Measurements from ENCODE around the gene C1orf198.

C1orf198 gene

GRCh38 chr1:230833511-230833910 lies 34.8 kb downstream of the C1orf198 start:
- no peak for DNase-seq (ENCODE audit: low read depth in 2 of 2)

GRCh38 chr1:230832476-230832875 lies 35.8 kb downstream of the C1orf198 start:
- no peak for DNase-seq (ENCODE audit: low read depth in 2 of 2)

DNA sequence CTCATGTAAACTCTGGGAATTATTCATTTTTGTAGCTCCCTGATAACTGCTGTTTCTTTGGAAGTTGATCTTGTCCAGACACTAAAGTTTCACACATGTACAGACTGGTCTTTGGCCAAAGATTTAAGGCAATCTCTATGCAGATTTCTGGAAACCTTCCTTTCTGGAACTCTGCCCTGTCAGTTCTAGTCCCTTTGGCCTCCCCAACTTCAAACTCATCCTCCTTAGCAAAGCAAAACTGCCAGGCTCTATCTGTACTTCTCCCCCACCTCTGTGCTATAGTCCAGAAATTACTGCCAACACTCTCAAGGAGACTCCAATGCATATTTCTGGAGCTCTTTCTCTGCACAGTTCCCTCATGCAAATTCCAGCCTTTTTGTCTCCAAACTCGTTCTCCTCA lies 36.5 kb downstream of the C1orf198 start:
- no peak for DNase-seq (ENCODE audit: low read depth in 2 of 2)

- DNase-seq (ENCODE audit: low read depth in 2 of 2) = no peak
These were observed 39.9 kb downstream of the C1orf198 start for GRCh38 chr1:230828421-230828820.

DNA sequence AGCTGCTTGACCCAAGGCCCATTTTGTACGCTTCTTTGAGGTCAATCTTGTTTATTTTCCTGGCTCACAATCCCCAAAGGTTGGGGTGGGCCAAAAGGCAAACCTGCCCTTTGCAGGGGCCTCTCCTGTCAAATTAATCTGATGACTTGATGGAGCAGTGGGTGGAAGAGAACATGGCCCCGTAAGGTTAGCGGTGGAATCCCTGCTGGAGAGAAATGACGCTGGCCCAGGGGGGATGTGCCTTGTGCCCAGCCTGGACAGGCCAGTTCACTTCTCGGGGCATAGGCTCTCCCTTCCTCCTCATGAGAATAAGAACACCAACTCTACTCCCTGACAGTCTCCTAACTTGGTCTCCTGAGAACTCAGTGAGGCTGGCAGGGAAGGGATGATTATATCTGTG lies 40.5 kb downstream of the C1orf198 start:
- DNase-seq (ENCODE audit: low read depth in 2 of 2) = no peak

DNA sequence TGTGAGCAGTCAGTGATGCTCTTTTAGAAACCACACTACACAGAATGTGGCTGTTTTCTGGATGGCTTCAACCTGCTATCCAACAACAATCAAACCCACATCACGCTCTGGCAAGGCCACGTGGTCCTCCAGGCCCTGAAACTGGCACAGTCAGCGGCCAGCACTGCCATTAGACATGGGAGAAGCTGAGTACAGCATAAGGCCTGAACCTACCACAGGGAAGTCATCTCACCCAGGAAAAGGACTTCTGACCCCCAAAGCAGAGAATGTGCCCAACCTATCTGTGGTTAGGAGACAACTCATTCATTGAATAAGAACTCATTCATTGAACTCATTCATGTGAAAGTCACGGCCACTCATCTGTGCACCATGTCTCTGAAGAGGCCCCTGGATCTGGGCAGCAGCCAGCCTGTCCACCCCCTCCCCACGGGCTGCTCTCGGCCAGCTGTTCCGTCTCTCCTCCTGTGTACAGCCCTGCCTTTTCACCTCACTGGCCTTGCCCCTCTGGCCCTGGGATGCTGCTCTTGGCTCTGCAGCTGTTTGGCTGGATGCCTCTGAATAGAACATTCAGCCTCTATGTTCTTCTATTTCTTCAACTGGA lies 41.1 kb downstream of the C1orf198 start:
- DNase-seq (ENCODE audit: low read depth in 2 of 2) = no peak

GRCh38 chr1:230826166-230826875 lies 42.0 kb downstream of the C1orf198 start:
- DNase-seq (ENCODE audit: low read depth in 2 of 2) = no peak

- no peak for DNase-seq (ENCODE audit: low read depth in 2 of 2)
These were observed 42.6 kb downstream of the C1orf198 start for GRCh38 chr1:230825761-230826160.

DNA sequence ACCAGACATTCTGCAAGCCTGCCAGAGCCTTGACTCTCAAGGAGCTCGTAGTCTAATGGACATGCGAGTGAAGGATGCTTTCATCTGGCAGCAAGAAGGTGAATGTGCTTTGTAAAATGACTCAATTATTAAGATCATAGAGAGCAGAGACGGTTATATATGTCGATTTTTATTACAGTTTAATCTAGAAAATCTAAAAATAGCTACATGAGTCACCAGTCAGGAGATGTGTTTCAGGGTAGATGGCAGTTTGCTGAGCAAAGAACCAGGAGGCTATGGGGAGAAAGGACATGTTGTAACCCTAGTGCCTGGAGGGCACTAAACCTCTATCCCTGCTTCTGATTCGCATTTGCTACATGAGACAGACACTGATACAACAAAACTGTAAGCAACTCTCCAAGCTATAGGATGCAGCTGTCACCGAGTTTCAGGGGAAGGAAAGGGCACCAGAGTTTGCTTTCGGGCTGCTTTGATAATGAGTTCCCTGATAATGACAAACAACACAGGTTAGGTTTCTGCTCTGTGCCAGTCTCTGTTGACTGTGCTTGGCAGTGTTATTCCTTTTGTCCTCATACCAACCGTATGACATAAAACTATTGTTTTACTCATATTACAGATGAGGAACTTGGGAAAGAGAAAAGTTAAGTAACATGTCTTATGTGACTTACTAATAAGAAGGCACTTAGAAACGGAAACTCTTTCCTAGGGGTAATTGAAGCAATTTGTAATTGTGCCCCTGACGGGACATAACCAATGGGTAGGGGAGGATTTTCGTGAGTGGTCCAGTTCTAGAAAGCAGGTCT lies 43.2 kb downstream of the C1orf198 start:
- DNase-seq (ENCODE audit: low read depth in 2 of 2) = no peak

DNA sequence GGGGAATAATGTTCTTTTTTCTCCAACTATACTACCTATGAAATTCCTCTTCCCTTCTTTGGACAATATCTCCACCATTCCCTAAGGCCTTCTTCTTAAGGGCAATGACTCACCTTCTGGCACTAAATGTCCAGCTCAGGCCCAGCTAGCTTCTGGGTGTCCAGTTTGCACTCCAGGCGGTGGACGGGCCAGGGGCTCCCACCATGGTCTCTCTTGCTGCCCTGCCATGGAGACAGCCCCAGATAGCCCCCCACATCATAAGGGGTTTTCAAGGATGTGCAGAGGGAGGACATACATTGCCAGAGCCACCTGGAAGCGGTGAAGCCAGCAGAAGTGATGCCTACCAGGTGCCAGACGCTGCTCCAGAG lies 43.8 kb downstream of the C1orf198 start:
- no peak for DNase-seq (ENCODE audit: low read depth in 2 of 2)

GRCh38 chr1:230823931-230824381 lies 44.4 kb downstream of the C1orf198 start:
- no peak for DNase-seq (ENCODE audit: low read depth in 2 of 2)

GRCh38 chr1:230823426-230823825 lies 44.9 kb downstream of the C1orf198 start:
- no peak for DNase-seq (ENCODE audit: low read depth in 2 of 2)

DNA sequence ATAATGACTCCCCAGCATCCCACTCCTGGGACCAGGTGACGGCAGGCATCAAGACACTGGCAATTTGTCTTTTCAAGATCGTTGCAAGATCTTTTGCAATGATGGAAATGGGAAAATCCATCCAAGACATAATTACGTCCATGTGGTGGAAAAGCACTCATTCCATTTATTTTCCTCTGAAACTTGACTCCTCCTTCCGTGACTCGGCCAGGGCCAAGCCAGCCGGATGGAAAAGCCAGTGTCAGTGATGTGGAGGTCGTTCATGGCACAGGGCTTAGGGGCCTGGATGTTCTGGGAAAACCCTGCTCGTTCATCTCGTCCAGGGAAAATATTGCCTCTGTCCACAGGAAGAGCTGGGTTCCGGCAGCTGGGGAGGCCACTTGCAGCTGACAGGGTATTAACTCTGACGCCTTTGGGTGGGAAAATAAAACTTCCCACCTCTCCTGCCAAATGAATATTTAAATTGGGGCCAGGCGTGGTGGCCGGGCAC lies 46.2 kb downstream of the C1orf198 start:
- DNase-seq (ENCODE audit: low read depth in 2 of 2) = no peak

- DNase-seq (ENCODE audit: low read depth in 2 of 2) = no peak
These were observed 47.0 kb downstream of the C1orf198 start for GRCh38 chr1:230821346-230821745.

- no peak for DNase-seq (ENCODE audit: low read depth in 2 of 2)
These were observed 47.8 kb downstream of the C1orf198 start for GRCh38 chr1:230820568-230820967.

DNA sequence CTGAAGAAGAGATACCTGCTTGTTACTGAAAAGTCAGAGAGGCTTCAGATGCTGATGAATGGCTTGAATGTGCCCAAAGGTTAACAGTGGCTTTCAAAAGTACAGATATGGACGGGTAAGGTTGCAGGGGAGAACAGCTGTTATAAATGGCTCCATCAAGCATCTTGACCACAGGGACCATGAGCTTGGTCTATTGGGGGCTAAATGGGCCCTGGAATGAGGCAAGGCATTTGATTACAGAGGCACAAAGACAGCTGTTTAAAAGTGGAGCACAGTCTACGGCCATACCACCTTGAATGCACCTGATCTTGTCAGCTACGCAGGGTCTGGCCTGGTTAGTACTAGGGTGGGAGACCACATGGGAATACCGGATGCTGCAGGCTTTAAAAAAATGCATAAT lies 48.3 kb downstream of the C1orf198 start:
- no peak for DNase-seq (ENCODE audit: low read depth in 2 of 2)

DNA sequence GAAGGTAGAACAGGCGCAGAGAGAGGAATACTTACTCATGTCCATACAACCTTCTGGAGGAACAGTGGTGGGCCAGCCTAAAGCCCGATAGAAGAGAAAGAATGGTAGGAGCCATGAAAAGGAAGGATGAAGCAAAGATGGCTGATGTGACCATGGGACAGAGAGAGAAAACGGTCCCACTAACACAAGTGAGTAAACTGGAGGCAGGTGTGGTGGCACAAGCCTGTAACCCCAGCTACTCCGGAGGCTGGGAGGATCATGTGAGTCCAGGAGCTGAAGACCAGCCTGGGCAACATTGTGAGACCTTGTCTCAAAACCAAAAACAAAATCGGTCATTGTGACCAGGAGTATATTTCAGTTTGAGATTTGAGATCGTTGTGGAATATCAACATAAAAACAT lies 49.4 kb downstream of the C1orf198 start:
- DNase-seq (ENCODE audit: low read depth in 2 of 2) = no peak

DNA sequence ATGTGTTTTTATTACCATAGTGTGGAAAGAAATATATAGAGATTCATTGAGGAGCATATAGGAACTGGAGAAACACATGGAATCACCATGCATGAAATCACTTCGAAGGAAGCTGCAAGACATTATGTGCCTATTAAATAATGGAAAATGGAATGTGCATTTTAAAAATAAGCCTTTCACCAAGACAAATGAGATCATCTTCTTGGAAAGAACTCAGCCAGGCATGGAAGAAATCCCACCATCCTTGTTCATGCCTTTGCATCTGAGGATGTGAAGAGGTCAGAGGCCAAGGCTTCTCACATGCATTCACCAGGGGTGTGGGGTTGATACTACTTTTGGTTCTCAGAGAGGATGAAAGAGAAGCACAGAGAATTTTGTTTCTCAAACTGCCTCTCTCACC lies 50.0 kb downstream of the C1orf198 start:
- no peak for DNase-seq (ENCODE audit: low read depth in 2 of 2)

DNA sequence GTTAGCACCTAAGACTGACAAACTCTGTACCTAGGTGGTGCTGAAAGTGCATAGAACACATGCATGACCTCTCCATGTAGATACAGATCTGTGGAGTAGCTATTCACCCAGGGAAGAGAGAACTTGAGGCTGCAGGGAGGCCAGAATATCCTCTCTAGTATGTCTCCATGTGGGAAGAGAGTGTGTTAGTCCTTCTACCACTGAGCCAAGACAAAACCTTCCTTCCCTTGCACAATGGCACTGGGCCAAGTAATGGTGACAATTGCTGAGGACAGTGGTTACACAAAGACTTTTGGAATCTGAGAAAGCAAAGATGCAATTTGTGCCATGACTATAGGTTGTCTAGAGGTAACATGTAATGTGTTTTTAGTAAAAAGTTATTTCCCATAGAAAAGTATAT lies 52.3 kb downstream of the C1orf198 start:
- no peak for DNase-seq (ENCODE audit: low read depth in 2 of 2)

DNA sequence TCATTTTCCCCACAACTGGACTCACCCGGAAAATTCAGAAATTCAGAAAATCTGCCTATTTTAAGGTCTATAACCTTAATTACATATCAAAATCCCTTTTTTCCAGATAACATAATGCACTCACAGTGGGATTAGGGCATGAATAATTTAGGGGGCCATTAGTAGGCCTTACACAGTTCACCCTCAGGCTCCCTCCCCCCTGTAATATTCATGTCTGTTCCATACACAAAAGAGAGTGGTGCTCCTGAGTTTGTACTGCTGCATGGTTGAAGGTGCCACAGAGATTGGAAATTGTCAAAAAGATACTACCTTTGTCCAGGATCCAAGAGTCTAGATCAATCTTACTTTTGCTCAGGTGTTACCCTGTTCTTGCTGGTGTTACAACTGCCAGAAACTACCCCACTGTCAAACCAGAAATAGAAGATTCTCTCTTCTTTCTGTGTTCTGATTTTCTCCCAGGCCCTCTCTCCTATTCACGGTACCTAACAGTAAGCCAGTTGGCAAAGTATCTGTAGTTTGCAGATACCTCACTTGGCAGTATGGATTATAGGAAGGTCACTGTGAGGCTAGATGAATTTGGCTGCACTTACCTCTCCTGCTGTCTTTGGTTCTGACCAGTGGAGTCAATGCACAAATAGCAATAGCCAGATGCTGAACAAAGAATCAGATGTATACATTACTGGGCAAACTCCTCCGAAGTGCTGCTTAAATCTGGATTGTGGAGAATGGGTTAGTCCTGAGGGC lies 53.2 kb downstream of the C1orf198 start:
- DNase-seq (ENCODE audit: low read depth in 2 of 2) = no peak

DNA sequence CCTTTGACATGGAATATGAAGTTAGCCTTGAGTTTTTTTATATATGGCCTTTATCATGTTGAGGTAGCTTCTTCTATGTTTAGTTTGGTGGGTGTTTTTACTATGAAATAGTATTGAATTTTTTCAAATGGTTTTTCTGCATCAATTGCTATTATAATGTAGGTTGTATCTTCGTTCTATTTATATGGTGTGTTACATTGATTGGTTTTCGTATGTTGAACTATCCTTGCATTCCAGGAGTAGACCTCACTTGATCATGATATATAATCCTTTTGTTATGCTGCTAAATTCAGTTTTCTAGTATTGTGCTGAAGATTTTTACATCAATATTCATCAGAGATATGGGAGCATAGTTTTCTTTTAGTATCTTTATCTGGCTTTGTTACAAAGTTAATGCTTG lies 55.8 kb downstream of the C1orf198 start:
- no peak for DNase-seq (ENCODE audit: low read depth in 2 of 2)
